Stimulated activated CD8-positive, alpha-beta memory T cell treated with anti-CD3 and anti-CD28 coated beads, Interleukin-2, amount 100 ng/mL, for 48 hours (primary cell): Measurements from ENCODE around the gene IKBKE.

ENCODE experiments used
- DNase-seq, 2 donors: peaks; one replicate each; pipeline ENCODE4 v3.0.0-alpha.2; 2020; ENCODE audit warnings: low read depth in 2 of 2

IKBKE gene

DNA sequence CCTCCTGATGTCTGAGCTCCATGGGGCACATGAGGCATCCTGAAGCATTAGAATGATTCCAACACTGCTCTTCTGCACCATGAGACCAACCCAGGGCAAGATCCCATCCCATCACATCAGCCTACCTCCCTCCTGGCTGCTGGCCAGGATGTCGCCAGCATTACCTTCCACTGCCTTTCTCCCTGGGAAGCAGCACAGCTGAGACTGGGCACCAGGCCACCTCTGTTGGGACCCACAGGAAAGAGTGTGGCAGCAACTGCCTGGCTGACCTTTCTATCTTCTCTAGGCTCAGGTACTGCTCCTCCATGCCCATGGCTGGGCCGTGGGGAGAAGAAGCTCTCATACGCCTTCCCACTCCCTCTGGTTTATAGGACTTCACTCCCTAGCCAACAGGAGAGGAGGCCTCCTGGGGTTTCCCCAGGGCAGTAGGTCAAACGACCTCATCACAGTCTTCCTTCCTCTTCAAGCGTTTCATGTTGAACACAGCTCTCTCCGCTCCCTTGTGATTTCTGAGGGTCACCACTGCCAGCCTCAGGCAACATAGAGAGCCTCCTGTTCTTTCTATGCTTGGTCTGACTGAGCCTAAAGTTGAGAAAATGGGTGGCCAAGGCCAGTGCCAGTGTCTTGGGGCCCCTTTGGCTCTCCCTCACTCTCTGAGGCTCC, 26.0 kb downstream of the IKBKE start:
- DNase-seq: no peak

DNA sequence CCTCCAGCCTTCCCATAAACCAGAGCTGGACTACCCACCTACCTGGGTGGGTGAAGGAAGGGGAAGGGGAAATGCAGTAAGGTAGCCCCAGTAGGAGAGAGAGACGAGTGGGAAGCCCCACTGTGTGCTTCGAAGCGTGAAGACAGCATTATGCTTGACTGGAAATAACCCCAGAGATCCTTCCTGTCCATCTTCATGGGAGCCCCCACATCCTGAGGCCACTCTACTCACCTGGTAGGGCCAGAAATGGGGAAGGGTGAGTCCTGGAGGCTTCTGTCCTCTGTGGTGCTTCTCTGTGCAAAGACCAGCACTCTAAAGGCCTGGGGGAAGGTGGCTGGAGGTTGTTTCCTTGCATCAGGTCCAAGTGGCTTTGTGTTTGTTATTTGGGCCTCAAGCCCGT, 27.1 kb downstream of the IKBKE start:
- no peak for DNase-seq

DNA sequence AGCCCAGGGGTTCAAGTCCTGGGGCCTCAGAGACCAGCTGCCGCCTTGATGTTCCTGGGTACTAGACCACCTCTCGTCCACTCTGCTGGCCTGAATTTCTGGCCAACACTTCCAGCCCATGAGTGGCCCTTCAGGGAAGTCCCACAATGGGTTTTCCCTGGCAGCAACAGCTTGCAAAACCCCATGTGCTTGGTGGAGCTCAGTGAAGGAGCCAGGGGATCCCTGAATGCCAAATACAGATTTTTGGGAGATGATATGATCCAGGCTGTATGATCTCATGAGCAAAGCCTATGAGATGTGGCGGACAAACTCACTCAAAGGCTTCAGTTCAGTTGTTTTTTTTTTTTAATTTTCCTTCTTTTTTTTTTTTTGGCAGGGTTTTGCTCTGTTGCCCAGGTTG, 27.5 kb downstream of the IKBKE start:
- no peak for DNase-seq

DNA sequence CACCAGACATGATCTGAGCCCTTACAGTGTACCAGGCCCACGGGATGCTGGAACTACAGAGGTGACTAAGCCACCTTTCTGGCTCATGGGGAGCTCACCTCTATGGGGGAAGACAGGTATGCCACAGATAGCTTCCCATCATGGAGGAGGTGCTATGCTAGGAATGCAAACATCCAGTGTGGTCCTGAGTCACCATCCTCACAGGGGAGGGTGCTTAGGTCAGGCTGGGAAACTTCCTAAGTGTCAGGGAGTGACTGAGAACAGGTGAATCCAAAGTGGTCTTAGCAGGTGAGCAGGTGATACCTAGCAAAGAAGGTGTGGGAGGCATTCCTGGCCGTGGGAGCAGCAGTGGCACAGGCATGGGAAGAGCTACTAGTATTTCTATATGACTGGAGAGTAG, 28.4 kb downstream of the IKBKE start:
- no peak for DNase-seq

DNA sequence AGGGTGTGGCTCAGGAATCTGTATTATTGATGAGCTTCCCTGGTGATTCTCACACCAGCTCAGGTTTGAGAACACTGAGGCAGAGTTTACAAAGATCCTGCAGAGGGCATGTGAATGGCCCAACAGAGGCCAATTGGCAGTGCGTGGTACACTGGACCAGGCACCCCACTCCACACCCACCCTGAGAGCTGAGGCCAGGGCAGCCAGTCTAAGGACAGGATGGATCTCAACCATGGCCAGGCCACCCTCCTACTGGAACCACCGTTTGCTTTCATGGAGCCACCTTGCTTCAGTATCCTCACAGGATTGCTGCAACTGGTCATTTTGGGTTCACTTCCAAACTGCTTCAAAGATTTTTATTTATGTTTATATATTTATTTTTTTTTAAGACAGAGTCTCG, 29.8 kb downstream of the IKBKE start:
- no peak for DNase-seq

DNA sequence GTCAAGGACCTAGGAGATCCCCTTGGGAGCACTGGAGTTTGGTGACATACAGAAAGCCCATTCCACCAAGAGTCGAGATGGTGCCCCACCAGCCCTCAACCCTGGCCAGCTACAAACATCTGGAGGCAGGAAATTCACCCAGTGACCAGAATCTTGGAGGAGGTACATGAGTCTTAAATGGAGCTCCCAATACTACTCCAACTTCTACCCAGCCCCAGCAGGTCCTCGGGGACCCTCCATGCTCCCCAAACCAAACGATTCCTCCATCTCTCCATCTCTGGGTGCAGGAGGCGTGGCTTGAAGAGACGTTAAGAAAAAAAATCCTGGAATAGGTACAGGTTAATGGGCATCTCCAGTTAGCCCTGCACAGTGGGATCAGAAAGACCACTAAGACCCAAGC, 31.6 kb downstream of the IKBKE start:
- DNase-seq: no peak

DNA sequence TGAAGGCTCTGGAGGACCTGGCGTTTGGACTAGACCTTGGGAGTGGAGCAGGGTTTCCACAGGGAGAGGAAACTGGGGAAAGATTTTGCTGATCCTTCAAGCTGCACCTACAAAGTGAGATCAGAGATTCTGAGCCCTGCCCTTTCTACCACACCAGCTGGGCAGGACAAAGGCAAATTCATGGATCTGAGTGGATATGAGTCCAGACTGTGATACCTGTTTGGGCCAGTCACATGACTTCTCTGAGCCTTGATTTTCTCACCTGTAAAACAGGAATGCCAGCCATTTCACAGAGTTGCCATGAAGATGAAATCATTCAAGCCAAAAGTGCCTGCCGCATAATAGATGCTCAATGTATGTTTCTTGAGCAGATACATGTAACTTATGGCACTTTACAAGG, 32.1 kb downstream of the IKBKE start:
- no peak for DNase-seq

DNA sequence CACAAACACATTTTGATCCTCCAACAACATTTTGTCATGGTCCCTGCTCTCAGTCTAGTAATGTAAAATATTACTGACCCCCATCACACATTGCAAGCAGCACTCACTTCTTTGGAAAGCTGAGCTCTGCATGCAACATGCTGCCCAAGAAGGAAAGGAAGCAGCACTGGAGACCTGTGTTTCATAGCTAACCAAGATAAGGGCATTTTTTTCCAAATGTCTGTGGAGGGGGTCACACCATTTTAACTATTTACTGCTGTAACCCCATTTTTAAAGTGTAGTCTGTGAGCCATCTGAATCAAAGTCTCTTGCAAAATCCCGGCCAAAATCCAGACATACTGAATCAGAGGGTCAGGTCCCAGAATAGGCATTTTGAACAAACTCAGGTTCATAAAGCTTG, 32.5 kb downstream of the IKBKE start:
- DNase-seq: no peak

DNA sequence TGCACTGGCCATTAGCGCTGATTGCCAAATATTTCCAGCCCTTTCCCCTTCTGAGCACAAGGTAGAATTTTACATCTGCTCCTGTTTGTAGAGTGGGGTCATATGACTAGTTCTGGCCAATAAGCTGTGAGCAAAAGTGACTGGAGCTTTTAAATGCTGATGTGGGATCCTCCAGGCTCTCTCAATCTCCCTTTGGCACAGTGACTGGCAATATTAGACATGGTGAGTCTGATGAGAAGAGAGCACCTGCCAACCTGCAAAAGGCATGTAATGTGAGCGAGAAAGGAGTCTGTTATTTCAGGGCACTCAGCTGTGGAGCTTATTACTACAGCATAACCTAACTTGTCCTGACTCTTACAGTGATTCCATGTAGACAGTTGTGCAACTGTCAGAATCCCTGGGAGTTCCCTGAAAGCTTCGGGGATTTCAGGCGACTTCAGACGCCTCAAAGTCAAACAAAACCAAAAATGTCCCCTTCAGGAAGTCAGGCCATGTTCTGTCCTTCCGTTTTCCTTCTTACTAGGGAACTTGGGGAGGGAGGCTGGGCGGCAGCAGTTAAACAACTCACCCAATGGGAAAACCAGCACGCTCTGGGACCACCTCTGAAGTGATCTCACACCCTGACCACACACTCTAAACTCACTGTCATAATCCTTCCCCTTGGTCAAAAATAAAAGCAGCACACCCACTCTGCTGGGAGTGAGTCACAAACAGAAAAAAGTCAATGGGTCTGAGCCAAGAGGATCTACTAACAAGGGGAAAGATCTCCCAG, 33.5 kb downstream of the IKBKE start:
- peak; percentile 45 to 46 for DNase-seq

DNA sequence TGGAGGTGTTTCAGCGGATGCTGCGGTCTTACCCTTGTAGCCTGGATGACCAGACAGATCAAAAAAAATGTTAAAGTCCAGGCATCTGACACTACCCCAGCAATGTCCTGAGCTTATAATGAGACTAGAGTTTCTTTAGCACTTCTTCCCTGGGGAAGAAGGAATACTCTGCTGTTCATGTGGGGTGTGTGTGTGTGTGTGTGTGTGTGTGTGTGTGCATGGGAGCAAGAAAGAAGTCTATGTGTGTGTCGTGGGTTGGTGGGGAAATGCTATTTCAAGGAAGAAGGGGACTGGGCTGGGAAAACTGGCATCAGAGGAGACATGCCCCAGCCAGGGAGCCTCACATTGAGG, 34.1 kb downstream of the IKBKE start:
- DNase-seq: no peak

DNA sequence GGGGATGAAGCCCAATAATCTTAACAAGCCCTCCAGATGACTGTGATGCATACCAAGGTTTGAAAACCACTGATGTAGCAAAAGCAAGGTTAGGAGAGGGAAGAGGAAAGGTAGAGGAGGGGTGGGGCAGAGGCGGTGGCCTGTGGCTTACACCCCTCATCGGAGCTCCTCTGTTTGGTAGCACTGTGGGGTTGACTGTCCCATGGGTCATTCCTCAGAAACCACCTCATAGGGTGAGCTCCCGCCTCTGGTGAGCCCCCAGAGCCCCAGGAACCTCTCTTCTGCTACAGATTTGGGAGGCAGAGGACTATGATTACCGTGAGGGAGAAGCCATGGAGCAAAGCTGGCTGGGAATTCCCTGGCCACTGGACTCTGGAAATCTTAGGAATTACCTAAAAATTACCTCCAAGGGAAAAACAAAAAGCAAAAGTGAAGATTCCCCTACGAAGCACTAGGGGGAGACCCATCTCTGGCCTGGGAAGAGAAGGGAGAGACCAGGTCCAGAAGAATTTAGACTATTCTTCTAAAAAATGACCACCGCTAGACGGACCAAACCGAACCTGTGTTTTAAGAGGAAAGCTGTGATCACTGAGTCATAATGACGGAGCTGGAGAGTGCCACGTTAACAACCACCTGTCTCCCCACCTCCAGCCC, 35.6 kb downstream of the IKBKE start:
- DNase-seq: no peak

DNA sequence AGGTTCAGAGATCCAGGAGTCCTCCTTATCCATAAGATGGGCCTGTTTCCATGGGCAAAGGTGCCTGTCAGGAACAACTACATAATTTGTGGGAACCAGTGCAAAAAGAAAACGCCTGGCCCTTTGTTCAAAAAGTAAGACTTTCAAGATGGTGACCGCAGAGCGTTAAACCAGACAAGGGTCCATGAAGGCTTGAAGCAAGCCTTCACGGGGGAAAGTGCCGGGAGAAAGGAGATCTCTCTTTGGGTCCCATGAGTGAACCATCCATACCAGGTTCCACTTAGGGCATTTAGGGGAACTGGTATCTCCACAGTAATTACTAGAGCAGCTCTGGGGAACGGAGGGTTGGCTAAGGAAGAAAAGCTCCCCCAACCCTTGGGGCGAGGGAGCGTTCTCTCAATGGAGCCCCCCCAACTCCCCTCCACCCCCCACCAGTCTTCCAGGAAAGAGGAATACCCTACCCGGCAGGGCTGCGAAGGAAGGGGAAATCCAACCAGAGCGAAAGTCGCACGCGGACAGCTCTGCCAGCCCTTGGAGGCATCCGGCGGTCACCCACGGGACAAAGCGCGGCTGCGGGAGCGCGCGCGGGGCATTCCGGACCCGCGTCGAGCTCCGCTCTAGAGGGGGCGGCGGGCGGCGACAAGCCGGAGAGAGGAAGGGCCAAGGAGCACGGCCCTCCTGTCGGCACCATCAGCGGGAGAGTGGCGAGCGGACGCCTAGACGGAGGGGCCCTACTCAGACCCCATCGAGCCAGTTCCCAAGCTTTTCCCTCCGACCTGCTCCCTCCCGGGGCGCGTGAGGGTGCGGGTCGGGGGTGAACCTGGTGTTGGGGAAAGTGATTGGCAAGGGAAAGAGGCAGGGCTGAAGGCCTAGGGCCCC, 36.4 kb downstream of the IKBKE start:
- no peak for DNase-seq

DNA sequence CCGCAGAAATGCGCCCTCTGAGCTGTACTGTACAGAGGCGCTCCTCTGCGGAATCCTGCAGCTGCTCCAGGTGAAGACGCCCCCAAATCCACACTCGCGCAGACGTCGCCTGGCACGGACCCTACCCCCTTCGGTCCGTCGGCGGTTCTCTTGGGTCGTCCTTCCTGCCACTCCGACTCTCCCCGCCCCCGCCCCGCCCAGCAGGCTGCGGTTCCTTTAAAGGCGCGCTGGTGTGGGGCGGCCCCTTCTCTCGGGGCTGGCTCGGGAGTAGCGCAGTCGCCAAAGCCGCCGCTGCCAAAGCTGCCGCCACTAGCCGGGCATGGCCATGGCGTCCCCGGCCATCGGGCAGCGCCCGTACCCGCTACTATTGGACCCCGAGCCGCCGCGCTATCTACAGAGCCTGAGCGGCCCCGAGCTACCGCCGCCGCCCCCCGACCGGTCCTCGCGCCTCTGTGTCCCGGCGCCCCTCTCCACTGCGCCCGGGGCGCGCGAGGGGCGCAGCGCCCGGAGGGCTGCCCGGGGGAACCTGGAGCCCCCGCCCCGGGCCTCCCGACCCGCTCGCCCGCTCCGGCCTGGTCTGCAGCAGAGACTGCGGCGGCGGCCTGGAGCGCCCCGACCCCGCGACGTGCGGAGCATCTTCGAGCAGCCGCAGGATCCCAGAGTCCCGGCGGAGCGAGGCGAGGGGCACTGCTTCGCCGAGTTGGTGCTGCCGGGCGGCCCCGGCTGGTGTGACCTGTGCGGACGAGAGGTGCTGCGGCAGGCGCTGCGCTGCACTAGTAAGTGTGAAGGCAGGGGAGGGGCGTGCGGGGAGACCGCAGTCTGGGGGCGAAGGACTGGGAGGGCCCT, 37.2 kb downstream of the IKBKE start, which contains the start of gene RASSF5:
RASSF5 (plus strand) TSS at position 248 of the 846 bp plus-strand sequence; CDS start at position 320, 72 bp downstream.
- peak; percentile 80 to 81 for DNase-seq

DNA sequence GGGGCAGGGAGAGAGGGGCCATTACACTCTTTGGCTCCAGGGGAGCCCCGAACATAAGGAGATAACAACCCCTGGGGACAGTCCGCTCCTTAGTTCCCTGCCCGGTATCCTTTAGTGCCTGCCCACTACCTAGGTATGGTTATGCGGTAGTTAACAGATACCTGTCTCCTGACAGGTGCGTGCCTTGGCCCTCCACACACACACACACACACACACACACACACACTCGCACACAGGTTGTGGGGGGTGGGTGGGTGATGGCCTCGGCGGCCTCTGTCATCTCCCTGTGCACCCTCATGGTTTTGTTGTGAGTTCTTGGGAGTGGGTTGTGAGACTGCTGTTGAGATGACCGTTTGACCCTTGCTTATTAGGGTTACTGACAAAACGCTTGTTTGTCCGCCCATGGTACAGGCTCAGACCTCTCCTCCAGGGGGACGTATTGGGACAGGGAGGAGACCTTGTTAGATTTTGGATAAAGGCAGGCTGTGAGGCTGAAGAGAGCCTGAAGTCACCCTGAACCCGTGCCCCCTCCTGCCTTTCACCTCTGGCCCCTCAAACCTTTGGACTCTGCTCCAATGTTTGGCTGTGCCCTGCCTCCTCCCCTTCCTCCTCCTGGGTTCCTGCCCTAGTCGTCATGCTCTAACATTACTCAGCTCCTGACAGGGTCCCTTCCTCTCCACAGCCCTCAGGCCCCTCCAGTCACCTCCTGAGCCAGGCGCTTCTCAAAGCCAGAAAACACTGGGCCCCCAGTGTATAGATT, 38.0 kb downstream of the IKBKE start:
- no peak for DNase-seq

DNA sequence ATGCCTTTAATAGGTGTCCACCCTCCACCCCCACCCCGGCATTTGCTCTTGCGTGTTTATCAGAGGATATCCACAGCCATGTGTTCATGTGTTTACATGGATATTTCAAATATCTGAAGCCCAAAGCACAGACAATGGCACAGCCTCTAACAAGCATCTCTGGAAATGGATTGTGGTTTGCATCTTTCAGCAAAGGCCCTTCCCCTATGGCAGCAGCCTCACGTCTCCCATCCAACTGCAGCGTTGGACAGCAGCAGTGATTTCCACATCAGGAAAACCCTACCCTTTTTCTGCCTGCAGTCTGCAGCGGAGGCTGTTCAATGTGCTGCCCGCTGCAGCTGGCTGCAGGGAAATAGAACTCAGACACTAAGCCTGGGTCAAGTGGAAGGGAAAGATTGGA, 38.7 kb downstream of the IKBKE start:
- no peak for DNase-seq

DNA sequence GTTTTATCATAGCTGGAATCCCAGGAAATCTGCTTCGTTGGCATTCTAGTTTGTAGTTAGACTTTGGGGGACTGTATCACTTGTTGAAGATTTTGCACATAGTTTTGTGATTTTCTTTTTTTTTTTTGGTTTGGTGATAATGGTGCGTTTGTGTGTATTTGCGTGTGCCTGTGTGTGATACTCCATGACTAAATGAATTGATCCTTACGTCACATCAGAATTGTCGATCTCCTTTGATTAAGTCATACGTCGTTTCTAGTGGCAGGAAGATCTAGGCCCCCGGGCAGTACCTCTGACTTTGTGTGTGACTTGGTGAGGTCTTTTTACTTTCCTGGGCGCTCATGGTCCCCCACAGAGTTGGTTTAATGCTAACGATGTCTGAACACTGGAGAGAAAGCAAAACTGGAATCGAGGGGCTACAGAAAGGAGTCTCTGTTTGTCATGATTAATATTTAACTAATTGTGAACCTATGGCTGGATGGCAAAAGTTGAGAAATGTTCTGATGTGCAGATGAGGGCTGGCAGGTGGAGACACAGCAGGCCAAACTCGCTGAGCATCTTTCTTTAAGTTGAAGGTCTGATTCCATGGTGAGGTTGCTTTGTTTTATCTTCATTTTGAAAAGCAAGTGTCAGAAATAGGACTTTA, 39.5 kb downstream of the IKBKE start:
- DNase-seq: no peak

DNA sequence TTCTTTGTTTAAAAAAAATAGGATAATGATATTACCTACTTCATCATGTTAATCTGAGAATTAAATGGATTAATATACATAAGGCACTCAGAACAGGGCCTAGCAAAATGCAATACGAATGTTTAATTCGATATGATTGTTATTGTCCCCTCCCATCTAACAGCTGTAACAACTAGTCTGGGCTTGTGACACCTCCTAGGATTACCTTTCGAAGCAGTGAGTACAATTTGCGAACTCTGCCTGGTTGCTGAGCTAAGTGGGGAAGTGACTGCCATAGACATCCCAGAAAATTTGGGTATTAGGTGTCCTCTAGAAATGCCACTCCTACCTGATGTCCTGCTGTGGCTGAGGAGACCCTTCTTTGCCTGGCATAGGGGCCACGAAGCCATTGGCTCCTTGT, 40.1 kb downstream of the IKBKE start:
- no peak for DNase-seq

DNA sequence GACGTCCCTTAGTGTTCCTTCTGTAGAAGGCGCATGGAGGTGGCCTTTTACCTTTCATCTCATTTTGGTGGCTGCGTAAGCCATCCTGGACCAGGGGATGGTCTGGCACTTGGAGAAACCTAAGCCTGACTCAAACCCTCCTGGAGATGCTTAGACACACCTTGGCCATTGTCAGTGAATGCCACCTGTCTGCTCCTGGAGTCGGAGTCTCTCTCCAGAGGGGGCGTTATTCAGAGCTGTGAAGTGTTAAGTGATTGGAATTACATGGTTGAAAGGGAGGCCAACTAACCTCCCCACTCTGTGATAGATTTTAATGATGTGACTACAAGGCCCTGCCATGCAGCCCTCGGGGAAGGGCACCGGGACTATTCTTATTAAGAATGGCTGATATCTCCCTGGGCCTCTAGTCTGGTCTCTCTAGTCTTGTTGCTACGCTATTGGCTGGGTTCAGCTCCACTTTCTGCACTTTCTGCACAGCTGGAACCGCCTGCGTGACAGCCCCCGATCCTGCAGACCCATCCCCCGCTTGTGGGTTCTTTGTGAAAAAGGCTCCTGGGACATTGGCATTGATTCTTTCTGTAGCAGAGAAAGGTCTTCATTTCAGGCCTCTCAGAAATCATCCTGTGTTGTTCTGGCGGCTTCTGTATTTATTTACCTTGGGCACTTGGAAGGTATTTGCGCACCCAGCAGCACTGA, 41.2 kb downstream of the IKBKE start:
- DNase-seq: no peak
